K562 (cell line): ENCODE results near the gene PARD6B. TPM values are rescaled to one million over a fixed set of nuclear protein-coding genes. Genes with fewer than 3 reads are reported as not detected.
"Not testable (repeated sequence)": the region's sequence is repeated elsewhere in the genome, so short reads cannot be mapped to it uniquely, and the experiment has no call there.

Experiments
- ATAC-seq: fragments of 200-7000 bp; cut with Tn5 transposase; 3 replicates; pipeline ENCODE4 v1.9.1; 2020; ENCODE audit warnings: moderate library complexity
- BruUV-seq: library from RNA; stranded (reverse); fragments of 400-500 nt; replicated peaks from 2 replicates; lab custom pipeline; 2021; lab: Mats Ljungman, UMichigan
- CTCF ChIA-PET: fragments of 300-600 bp; formaldehyde crosslinking; extraction: SDS; loops from one replicate; lab custom pipeline; 2021; ENCODE audit warnings: low intra/inter-chr PET ratio; lab: Yijun Ruan, JAX
- POLR2A ChIA-PET: fragments of 300-600, 350-650 bp; sonication (Branson Sonifier 250); formaldehyde crosslinking; extraction: SDS; loops from one replicate; lab custom pipeline; 2021; ENCODE audit warnings: antibody characterized with exemption, inconsistent platforms; lab: Yijun Ruan, JAX
- DNase-seq, 4 experiments: peaks; one replicate each; pipeline versions ENCODE4 v3.0.0 to v3.0.0-alpha.2; 2011 to 2018; ENCODE audit warnings: low spot score in 3 of 4, mixed read lengths in 3 of 4; ENCODE audit errors: extremely low read depth in 1 of 4
- FAIRE-seq: peaks from 2 replicates; lab custom pipeline; 2011; peaks lifted over from hg19 to GRCh38; lab: Jason Lieb, UNC
- H2AFZ ChIP-seq: 2 replicates; pipeline ENCODE4 v1.6.0; 2011; ENCODE audit warnings: low read depth, low read length, control low read depth, inconsistent platforms
- H3K27ac ChIP-seq: fragments of 200-600 bp; 3 replicates; pipeline ENCODE4 v1.8.0; 2011; ENCODE audit warnings: low read depth, mild to moderate bottlenecking, control low read depth, inconsistent platforms, low read length, moderate library complexity, mixed read lengths; ENCODE audit errors: extremely low read depth
- H3K27me3 ChIP-seq, 2 experiments: fragments of 300-600 bp in 1 of 2; 2 replicates in 1 of 2; 3 replicates in 1 of 2; pipeline versions ENCODE4 v1.6.0 to v1.8.0; 2011; ENCODE audit warnings: inconsistent platforms in 2 of 2, low read length in 2 of 2, mild to moderate bottlenecking in 1 of 2, mixed read lengths in 1 of 2, moderate library complexity in 1 of 2; ENCODE audit not compliant: control insufficient read depth in 2 of 2, insufficient read depth in 2 of 2
- H3K36me3 ChIP-seq: fragments of 300-600 bp; 3 replicates; pipeline ENCODE4 v1.8.0; 2011; ENCODE audit warnings: mild to moderate bottlenecking, low read length, inconsistent platforms; ENCODE audit not compliant: control insufficient read depth, insufficient read depth
- H3K4me1 ChIP-seq, 2 experiments: fragments of 200-600 bp in 1 of 2; replicated peaks in 1 of 2; 2 replicates in 1 of 2; 3 replicates in 1 of 2; pipeline versions ENCODE4 v1.5.1 to v1.8.0; 2011; ENCODE audit warnings: inconsistent platforms in 2 of 2, low read length in 2 of 2, mild to moderate bottlenecking in 1 of 2, mixed read lengths in 1 of 2, moderate library complexity in 1 of 2; ENCODE audit not compliant: control insufficient read depth in 2 of 2, insufficient read depth in 2 of 2
- H3K4me2 ChIP-seq: 2 replicates; pipeline ENCODE4 v1.6.1; 2011; ENCODE audit warnings: low read length, control low read depth, inconsistent platforms, mixed read lengths; ENCODE audit not compliant: insufficient read depth
- H3K4me3 ChIP-seq: fragments of 200-600 bp; sonication (generic), shearing (Covaris generic); 2 replicates; pipeline ENCODE4 v1.5.1; 2016; ENCODE audit warnings: control low read depth, inconsistent platforms
- H3K79me2 ChIP-seq: fragments of 200-600 bp; 3 replicates; pipeline ENCODE4 v1.8.0; 2011; ENCODE audit warnings: low read length, inconsistent platforms; ENCODE audit not compliant: control insufficient read depth, insufficient read depth
- H3K9ac ChIP-seq, 2 experiments: 2 replicates each; pipeline versions ENCODE4 v1.6.0 to v1.6.1; 2011; ENCODE audit warnings: low read depth in 2 of 2, low read length in 2 of 2, control low read depth in 1 of 2, inconsistent platforms in 1 of 2, mild to moderate bottlenecking in 1 of 2, mixed read lengths in 1 of 2; ENCODE audit not compliant: insufficient read depth in 1 of 2
- H3K9me1 ChIP-seq: one replicate; pipeline ENCODE4 v1.6.0; 2011; ENCODE audit warnings: inconsistent platforms, mild to moderate bottlenecking, low read length, moderate library complexity; ENCODE audit not compliant: control insufficient read depth, insufficient read depth
- H3K9me3 ChIP-seq: replicated peaks from 2 replicates; pipeline ENCODE4 v1.5.1; 2011; ENCODE audit warnings: low read depth, low read length, inconsistent platforms; ENCODE audit not compliant: control insufficient read depth, insufficient read depth
- H4K20me1 ChIP-seq: replicated peaks from 2 replicates; pipeline ENCODE4 v1.6.1; 2011; ENCODE audit warnings: low read length, inconsistent platforms, mixed read lengths; ENCODE audit not compliant: control insufficient read depth, insufficient read depth
- ARID2 ChIP-seq: fragments of 450-650 bp; IDR thresholded peaks from 2 replicates; pipeline ENCODE4 v1.6.1; 2017; ENCODE audit warnings: antibody characterized with exemption, mild to moderate bottlenecking
- BCOR ChIP-seq: fragments of 450-650 bp; IDR thresholded peaks from 2 replicates; pipeline ENCODE4 v1.6.1; 2016
- HDGF ChIP-seq: fragments of 450-650 bp; IDR thresholded peaks from 2 replicates; pipeline ENCODE4 v1.6.1; 2016
- LARP7 ChIP-seq: fragments of 450-650 bp; IDR thresholded peaks from 2 replicates; pipeline ENCODE4 v1.6.1; 2016
- NCOR1 ChIP-seq: fragments of 450-650 bp; IDR thresholded peaks from 2 replicates; pipeline ENCODE4 v1.6.1; 2016; ENCODE audit warnings: mild to moderate bottlenecking, moderate library complexity
- PHF8 ChIP-seq: fragments of 200-600 bp; sonication (generic); IDR thresholded peaks from 2 replicates; pipeline ENCODE4 v1.6.1; 2012; ENCODE audit warnings: mixed run types, mild to moderate bottlenecking, inconsistent platforms, low read length, moderate library complexity, borderline replicate concordance
- SMARCA4 ChIP-seq: fragments of 450-650 bp; IDR thresholded peaks from 2 replicates; pipeline ENCODE4 v1.6.1; 2016
- TOE1 ChIP-seq, 2 experiments: fragments of 450-650 bp in 1 of 2; sonication (generic) in 1 of 2; formaldehyde crosslinking in 1 of 2; IDR thresholded peaks; 2 replicates each; pipeline versions ENCODE4 v1.7.1 to v1.8.0; 2016 to 2022; ENCODE audit warnings: borderline replicate concordance in 2 of 2, mild to moderate bottlenecking in 2 of 2, antibody characterized with exemption in 1 of 2, inconsistent platforms in 1 of 2, low read depth in 1 of 2, missing genetic modification reagents in 1 of 2, moderate library complexity in 1 of 2
- VEZF1 ChIP-seq: fragments of 200-800 bp; sonication (Bioruptor generic); IDR thresholded peaks from 2 replicates; pipeline ENCODE4 v1.6.1; 2017; ENCODE audit warnings: missing genetic modification characterization, missing compliant biosample characterization
- WGBS: fragments of 100-300 bp; shearing (Covaris generic); methylation state at CpG from one replicate; pipeline ENCODE4 v1.1.6; 2016; ENCODE audit warnings: low coverage, mixed read lengths; ENCODE audit not compliant: insufficient coverage; ENCODE audit errors: missing lambda C conversion rate; 5-methylcytosine and 5-hydroxymethylcytosine counted together
- in situ Hi-C: fragments of 300-500 bp; cut with MboI; formaldehyde crosslinking; loops from 4 replicates; pipeline ENCODE4 v1.15.0; 2018; ENCODE audit warnings: inconsistent platforms, mixed read lengths
- intact Hi-C: fragments of 100-400 bp; cut with micrococcal nuclease; formaldehyde crosslinking; loops from 2 replicates; pipeline ENCODE4 v1.14.2; 2022
- polyA plus RNA-seq, 8 experiments: library from polyadenylated mRNA; depleted of rRNA in 4 of 8; stranded (reverse) in 5 of 8; unstranded in 3 of 8; fragments of >200 nt; fragmentation: Nextera tagmentation in 2 of 8; fragmentation: Illumina TruSeq in 1 of 8; extraction: Ambion mirVana in 2 of 8; extraction: Trizol in 1 of 8; gene quantifications; 2 replicates each; pipeline versions ENCODE4 v1.2.1 to v1.2.3, GENCODE V29; 2011 to 2014; ENCODE audit warnings: inconsistent platforms in 1 of 8, missing spikeins in 1 of 8
- total RNA-seq, 7 experiments: library from RNA; depleted of rRNA in 6 of 7; stranded (reverse); fragments of >200 nt in 6 of 7; fragmentation: Illumina TruSeq in 2 of 7; extraction: Trizol in 2 of 7; gene quantifications; 2 replicates each; pipeline versions ENCODE4 v1.2.1 to v1.2.3, GENCODE V29; 2011 to 2021; ENCODE audit warnings: low replicate concordance in 1 of 7
- TF ChIP-seq, protein P1 (sequence below), 2 experiments: IDR thresholded peaks in 1 of 2; conservative IDR thresholded peaks in 1 of 2; 2 replicates each; pipeline ENCODE4 v1.6.1; 2016; ENCODE audit warnings: low read depth in 2 of 2, mild to moderate bottlenecking in 1 of 2, missing compliant biosample characterization in 1 of 2, missing genetic modification characterization in 1 of 2, moderate library complexity in 1 of 2
- TF ChIP-seq, protein P2 (sequence below), 2 experiments: fragments of 450-650 bp; IDR thresholded peaks; 2 replicates each; pipeline ENCODE4 v1.6.1; 2016

The PARD6B gene
- total and polyA plus RNA-seq, 9 of the 15 experiments (the other 6 are each of a cell fraction or from before 2014, with no cell fraction given), result 1.7 to 12.3 (median 5.5) TPM

- H4K20me1 ChIP-seq; H3K27me3 ChIP-seq; CTCF ChIA-PET; H3K9me1 ChIP-seq; H3K79me2 ChIP-seq; BruUV-seq; DNase-seq; H3K4me3 ChIP-seq; in situ Hi-C loops; H3K9me3 ChIP-seq; H3K36me3 ChIP-seq; intact Hi-C loops; TF ChIP-seq TOE1 (CRISPR knock-in tag; IDR thresholded peaks at IDR 0.05; ENCODE audit: borderline replicate concordance, low read depth): not testable (repeated sequence)
- POLR2A ChIA-PET, result interaction anchor here (0.5 to 1.0 kb wide), 2 partner anchors 12 to 112 kb away, joined by 3 to 4 read pairs; no protein-coding TSS in a partner anchor
- Histone ChIP-seq H3K9ac (peak overlapping the region in 1 of 2 experiments; percentile 77; a peak in 2 of 4 replicates), H3K4me2 (peak overlapping the region; percentile 63; the same call in 1 of the 2 replicates), H2AFZ (peak overlapping the region; percentile 90), H3K27ac (peak overlapping the region; percentile 38; the same call in 1 of the 3 replicates), H3K4me1 (peaks cover 19 to 43% of the 10 kb centered on the region in 2 experiments)
- ATAC-seq (peak; percentile 80), FAIRE-seq (peak; percentile 80)
- 9% methylated on average over 7 of the region's 10 CpGs for WGBS
- TF ChIP-seq PHF8, result peak; percentile 19; the same call in 1 of the 2 replicates
- peak; percentile 32; the same call in 1 of the 2 replicates for TF ChIP-seq NCOR1
- TF ChIP-seq, protein P1, sequence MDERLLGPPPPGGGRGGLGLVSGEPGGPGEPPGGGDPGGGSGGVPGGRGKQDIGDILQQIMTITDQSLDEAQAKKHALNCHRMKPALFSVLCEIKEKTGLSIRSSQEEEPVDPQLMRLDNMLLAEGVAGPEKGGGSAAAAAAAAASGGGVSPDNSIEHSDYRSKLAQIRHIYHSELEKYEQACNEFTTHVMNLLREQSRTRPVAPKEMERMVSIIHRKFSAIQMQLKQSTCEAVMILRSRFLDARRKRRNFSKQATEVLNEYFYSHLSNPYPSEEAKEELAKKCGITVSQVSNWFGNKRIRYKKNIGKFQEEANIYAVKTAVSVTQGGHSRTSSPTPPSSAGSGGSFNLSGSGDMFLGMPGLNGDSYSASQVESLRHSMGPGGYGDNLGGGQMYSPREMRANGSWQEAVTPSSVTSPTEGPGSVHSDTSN (CRISPR knock-in tag; IDR thresholded peaks at IDR 0.05; ENCODE audit: low read depth), result not testable (repeated sequence)
- TF ChIP-seq, protein P1 (tag; conservative IDR thresholded peaks at IDR 0.05; ENCODE audit: low read depth), result 0 out of 2 replicates have a peak, but pooled peaks have one; percentile 12
- 0 out of 2 replicates have a peak, but pooled peaks have one; percentile 22 for TF ChIP-seq ARID2
- TF ChIP-seq HDGF, result peak; percentile 82; the same call in 1 of the 2 replicates
- TF ChIP-seq BCOR, result 0 out of 2 replicates have a peak, but pooled peaks have one; percentile 27
- peak; percentile 53; the same call in 1 of the 2 replicates for TF ChIP-seq TOE1 (IDR thresholded peaks at IDR 0.05; ENCODE audit: borderline replicate concordance)
- TF ChIP-seq SMARCA4, result peak; percentile 74
- peak; percentile 33; the same call in 1 of the 2 replicates for TF ChIP-seq LARP7
- TF ChIP-seq, protein P2, sequence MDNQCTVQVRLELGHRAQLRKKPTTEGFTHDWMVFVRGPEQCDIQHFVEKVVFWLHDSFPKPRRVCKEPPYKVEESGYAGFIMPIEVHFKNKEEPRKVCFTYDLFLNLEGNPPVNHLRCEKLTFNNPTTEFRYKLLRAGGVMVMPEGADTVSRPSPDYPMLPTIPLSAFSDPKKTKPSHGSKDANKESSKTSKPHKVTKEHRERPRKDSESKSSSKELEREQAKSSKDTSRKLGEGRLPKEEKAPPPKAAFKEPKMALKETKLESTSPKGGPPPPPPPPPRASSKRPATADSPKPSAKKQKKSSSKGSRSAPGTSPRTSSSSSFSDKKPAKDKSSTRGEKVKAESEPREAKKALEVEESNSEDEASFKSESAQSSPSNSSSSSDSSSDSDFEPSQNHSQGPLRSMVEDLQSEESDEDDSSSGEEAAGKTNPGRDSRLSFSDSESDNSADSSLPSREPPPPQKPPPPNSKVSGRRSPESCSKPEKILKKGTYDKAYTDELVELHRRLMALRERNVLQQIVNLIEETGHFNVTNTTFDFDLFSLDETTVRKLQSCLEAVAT (IDR thresholded peaks at IDR 0.05), result peak; percentile 17 to 67; a peak in 1 of 4 replicates
- TF ChIP-seq VEZF1 (CRISPR knock-in tag), result peak; percentile 81
Measured at GRCh38 chr20:50766955-50767809, 35.8 kb downstream of the PARD6B start.
